Lower lobe of right lung (tissue), 2 donors: Measurements from ENCODE around the gene PRR36. TPM values are rescaled to one million over a fixed set of nuclear protein-coding genes. Genes with fewer than 3 reads are reported as not detected.

Source experiments
- ATAC-seq, 2 donors: fragments of 200-7000 bp; cut with Tn5 transposase; one replicate each; pipeline ENCODE4 v1.9.1; 2020 to 2022; ENCODE audit warnings: mild to moderate bottlenecking in 2 of 2, moderate library complexity in 2 of 2
- DNase-seq: peaks from one replicate; pipeline ENCODE4 v3.0.0-alpha.2; 2020
- H3K27ac ChIP-seq: fragments of 200-600 bp; one replicate; pipeline ENCODE4 v1.8.0; 2022
- H3K27me3 ChIP-seq: fragments of 200-600 bp; one replicate; pipeline ENCODE4 v1.8.0; 2022; ENCODE audit warnings: low read depth
- H3K36me3 ChIP-seq: fragments of 200-600 bp; one replicate; pipeline ENCODE4 v1.8.0; 2022; ENCODE audit warnings: mild to moderate bottlenecking
- H3K4me1 ChIP-seq: fragments of 200-600 bp; one replicate; pipeline ENCODE4 v1.8.0; 2022
- H3K4me3 ChIP-seq: fragments of 200-600 bp; one replicate; pipeline ENCODE4 v1.8.0; 2022; ENCODE audit warnings: mild to moderate bottlenecking
- H3K9me3 ChIP-seq: fragments of 200-600 bp; one replicate; pipeline ENCODE4 v1.8.0; 2022
- intact Hi-C: fragments of 100-400 bp; cut with DNase I; formaldehyde crosslinking; loops from one replicate; pipeline ENCODE4 v1.11.0; 2022
- long read RNA-seq: library from polyadenylated mRNA; unstranded; transcript quantifications from one replicate; pipeline ENCODE4 v2.0.0, GENCODE V29; 2021
- total RNA-seq: library from RNA; stranded (reverse); fragmentation: NEBNext Ultra II Directional; extraction: Animal tissue kit (Norgen Biotek cat#: 25700); gene quantifications from one replicate; pipeline ENCODE4 v1.2.1, GENCODE V29; 2021
- TF ChIP-seq, protein P1 (sequence below): fragments of 200-600 bp; IDR thresholded peaks from one replicate; pipeline ENCODE4 v1.8.0; 2022; ENCODE audit warnings: antibody characterized with exemption, mild to moderate bottlenecking
- donor health status: DM: no; HTN: yes; CAD: no; lungs with severe emphysema.

The PRR36 gene
- 2.5 TPM for total RNA-seq
- long read RNA-seq, result 0 reads

DNA sequence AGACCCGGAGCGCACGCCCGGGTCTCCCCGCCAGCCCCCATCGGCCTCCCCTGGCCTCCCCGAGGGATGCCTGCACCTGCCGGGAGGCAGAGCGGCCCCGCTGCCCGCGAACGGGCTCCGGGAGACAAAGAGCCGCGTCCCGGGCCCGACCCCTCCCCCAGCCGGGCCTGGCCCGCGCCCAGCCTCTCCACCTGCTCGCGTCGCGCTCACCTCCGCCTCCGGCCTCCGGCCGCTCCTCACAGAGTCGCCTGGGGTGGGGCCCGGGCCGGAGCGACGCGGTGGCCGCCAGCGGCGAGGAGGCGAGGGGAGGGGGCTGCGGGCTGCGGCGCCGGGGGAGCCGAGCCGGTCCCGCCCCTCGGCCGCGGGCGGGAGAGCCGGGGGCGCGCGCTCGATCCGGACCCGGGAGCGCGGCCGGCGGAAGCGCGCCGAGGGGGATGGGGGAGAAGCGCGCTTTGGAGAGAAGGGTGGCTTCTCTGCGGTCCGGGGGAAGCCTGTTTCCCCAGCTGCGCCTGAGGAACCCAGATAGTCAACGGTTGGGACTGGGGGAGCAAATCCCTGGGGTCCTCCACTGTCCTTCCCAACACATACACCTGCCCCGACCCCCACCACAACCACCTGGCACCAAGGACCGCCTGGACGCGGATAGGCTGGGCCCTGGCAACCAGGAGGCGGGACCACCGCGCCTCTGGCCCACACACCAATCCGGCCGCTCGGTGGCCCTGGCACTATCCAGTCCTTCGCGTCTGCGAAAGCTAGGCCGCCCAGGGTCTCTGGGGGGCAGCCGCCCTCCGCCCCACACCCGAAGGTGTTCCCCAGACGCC, at the start of gene PRR36:
PRR36 (minus strand) TSS at position 315 of the 821 bp plus-strand sequence. CDS start 701 bp downstream, outside the sequence.
- DNase-seq (peak; percentile 79), ATAC-seq (peak; percentile 54 to 57)
- H3K27ac ChIP-seq, result no peak within 1 kb of the TSS
- no peaks in the 10 kb centered on the region for H3K9me3 ChIP-seq
- TF ChIP-seq, protein P1, sequence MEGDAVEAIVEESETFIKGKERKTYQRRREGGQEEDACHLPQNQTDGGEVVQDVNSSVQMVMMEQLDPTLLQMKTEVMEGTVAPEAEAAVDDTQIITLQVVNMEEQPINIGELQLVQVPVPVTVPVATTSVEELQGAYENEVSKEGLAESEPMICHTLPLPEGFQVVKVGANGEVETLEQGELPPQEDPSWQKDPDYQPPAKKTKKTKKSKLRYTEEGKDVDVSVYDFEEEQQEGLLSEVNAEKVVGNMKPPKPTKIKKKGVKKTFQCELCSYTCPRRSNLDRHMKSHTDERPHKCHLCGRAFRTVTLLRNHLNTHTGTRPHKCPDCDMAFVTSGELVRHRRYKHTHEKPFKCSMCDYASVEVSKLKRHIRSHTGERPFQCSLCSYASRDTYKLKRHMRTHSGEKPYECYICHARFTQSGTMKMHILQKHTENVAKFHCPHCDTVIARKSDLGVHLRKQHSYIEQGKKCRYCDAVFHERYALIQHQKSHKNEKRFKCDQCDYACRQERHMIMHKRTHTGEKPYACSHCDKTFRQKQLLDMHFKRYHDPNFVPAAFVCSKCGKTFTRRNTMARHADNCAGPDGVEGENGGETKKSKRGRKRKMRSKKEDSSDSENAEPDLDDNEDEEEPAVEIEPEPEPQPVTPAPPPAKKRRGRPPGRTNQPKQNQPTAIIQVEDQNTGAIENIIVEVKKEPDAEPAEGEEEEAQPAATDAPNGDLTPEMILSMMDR, result no peak
- peaks cover 25% of the 10 kb centered on the region for H3K27me3 ChIP-seq
- H3K36me3 ChIP-seq, result no peaks in the 10 kb centered on the region
- H3K4me3 ChIP-seq, result peak within 1 kb of the TSS; percentile 48
- intact Hi-C loops, result no loop called here
- peaks cover 33% of the 10 kb centered on the region for H3K4me1 ChIP-seq

DNA sequence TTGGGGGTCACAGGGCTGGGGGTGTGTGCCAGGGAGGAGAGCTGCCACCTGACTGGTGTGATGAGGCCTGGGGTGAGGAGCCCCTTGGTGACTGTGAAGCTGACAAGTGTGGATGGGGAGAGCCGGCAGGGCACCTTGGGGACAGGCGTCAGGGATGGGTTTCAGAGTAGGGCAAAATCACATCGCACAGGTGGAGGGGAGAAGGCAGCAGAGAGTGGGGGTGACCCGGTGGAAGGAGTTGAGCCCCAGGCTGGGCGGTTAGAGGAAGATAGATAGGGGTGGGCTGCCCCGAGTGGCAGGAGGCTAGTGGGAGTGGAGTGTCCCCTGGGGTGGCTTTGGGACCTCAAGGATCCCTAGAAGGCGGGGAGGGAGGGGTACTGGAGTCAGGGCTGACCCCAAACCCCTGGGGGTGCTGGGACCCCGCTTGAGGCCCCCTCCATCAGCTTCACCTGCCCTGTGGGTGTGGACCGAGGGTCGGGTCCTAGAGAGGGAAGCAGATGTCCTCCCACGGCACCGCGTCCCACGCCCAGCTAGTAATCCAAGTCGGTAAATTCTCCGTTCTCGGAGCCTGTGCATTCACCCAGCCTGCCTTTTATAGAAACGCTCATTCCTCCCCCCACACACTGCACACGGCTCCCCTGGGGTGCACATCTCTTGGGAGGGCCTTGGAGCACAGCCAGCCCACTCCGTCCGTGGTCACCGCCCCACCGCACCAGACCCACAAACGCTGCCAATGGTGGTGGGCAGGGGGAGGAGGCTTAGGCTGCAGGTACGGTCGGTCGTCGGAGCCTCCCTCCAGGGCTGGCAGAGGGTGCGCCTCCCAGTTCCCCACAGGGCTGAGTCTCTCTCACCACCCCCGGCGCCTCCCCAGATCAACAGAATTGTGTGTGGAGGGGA, 49.4 kb upstream of the PRR36 start:
- peaks cover 44% of the 10 kb centered on the region for H3K4me1 ChIP-seq
- peaks cover 3% of the 10 kb centered on the region for H3K27me3 ChIP-seq
- H3K36me3 ChIP-seq, result peaks cover 15% of the 10 kb centered on the region
- TF ChIP-seq, protein P1, result no peak
- DNase-seq (no peak), ATAC-seq (no peak)
- H3K4me3 ChIP-seq, result no peak overlapping the region
- intact Hi-C loops, result no loop called here
- H3K27ac ChIP-seq, result no peak overlapping the region
- H3K9me3 ChIP-seq, result no peaks in the 10 kb centered on the region

DNA sequence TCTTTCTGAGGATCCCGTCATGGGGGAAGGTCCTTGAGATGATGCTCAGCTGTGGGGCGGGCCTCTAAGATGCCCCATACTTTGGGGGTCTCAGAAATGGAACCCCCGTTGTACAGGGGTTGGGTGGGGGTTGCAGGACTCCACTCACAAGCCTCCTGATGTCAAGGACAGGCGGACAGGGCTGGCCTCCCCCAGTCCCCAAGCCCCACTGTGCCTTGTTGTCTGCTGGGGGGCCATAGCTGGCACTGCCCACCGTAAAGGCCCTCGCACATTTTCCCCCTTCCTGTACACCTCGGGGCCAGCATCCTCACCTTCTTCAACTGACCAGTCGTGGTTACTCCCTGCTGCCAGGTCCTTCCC, 48.6 kb upstream of the PRR36 start:
- intact Hi-C loops, result no loop called here
- DNase-seq, result no peak
- peaks cover 10% of the 10 kb centered on the region for H3K27me3 ChIP-seq
- peaks cover 15% of the 10 kb centered on the region for H3K36me3 ChIP-seq
- H3K9me3 ChIP-seq, result no peaks in the 10 kb centered on the region
- no peak overlapping the region for H3K4me3 ChIP-seq
- TF ChIP-seq, protein P1, result no peak
- peaks cover 47% of the 10 kb centered on the region for H3K4me1 ChIP-seq
- no peak for ATAC-seq
- H3K27ac ChIP-seq, result no peak overlapping the region

DNA sequence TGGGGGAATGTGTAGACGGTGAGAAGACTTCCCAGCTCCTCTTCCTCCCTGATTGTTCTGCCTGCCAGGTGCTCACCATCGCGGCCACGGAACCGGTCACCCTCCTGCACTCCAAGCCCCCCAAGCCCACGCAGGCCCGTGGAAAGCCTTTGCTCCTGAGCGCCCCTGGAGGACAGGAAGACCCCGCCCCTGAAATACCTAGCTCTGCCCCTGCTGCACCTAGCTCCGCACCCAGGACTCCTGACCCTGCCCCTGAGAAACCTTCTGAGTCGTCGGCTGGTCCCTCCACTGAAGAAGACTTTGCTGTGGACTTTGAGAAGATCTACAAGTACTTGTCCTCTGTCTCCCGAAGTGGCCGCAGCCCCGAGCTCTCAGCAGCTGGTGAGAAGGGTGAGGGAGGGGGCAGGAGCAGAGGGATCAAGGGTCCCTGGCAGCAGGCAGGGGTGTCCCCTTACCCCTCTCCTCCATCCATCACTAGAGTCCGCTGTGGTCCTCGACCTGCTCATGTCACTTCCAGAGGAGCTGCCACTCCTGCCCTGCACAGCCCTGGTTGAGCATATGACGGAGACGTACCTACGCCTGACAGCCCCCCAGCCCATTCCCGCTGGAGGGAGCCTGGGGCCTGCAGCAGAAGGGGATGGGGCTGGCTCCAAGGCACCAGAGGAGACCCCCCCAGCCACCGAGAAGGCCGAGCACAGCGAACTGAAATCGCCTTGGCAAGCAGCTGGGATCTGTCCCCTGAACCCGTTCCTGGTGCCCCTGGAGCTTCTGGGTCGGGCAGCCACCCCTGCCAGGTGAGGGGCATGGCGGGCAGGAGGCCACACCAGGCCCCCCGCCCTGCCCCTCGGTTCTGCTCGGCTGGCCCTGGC, 48.0 kb upstream of the PRR36 start:
- intact Hi-C loops, result no loop called here
- H3K27ac ChIP-seq, result peak overlapping the region; percentile 83
- DNase-seq (peak; percentile 49), ATAC-seq (no peak)
- TF ChIP-seq, protein P1, result no peak
- no peak overlapping the region for H3K4me3 ChIP-seq
- H3K36me3 ChIP-seq, result peaks cover 15% of the 10 kb centered on the region
- no peaks in the 10 kb centered on the region for H3K9me3 ChIP-seq
- H3K4me1 ChIP-seq, result peaks cover 53% of the 10 kb centered on the region
- peaks cover 16% of the 10 kb centered on the region for H3K27me3 ChIP-seq
